Stomach smooth muscle (tissue), 2 donors: ENCODE results near the gene GSG1L.

Experiments
- H3K27ac ChIP-seq: one replicate; pipeline ENCODE4 v1.7.0; 2013; ENCODE audit warnings: mild to moderate bottlenecking, low read length, inconsistent platforms
- H3K27me3 ChIP-seq, 2 donors: one replicate each; pipeline ENCODE4 v1.7.0; 2013; ENCODE audit warnings: low read length in 2 of 2; ENCODE audit not compliant: insufficient read depth in 2 of 2, control insufficient read depth in 1 of 2
- H3K36me3 ChIP-seq, 2 donors: one replicate each; pipeline ENCODE4 v1.7.0; 2013; ENCODE audit warnings: low read length in 2 of 2; ENCODE audit not compliant: control insufficient read depth in 2 of 2, insufficient read depth in 2 of 2
- H3K4me1 ChIP-seq: one replicate; pipeline ENCODE4 v1.7.0; 2013; ENCODE audit warnings: low read length; ENCODE audit not compliant: control insufficient read depth, insufficient read depth
- H3K4me3 ChIP-seq, 2 donors: one replicate each; pipeline ENCODE4 v1.7.0; 2013; ENCODE audit warnings: low read length in 2 of 2
- H3K9ac ChIP-seq, 2 donors: one replicate each; pipeline ENCODE4 v1.7.0; 2013; ENCODE audit warnings: low read length in 2 of 2, mild to moderate bottlenecking in 1 of 2
- H3K9me3 ChIP-seq, 2 donors: one replicate each; pipeline ENCODE4 v1.7.0; 2013; ENCODE audit warnings: low read length in 2 of 2; ENCODE audit not compliant: control insufficient read depth in 2 of 2
- donor health status: healthy.
- donor health status: Pancreatic carcinoma.

Gene GSG1L

GRCh38 chr16:28103516-28104170, 40.1 kb upstream of the GSG1L start:
- no peak overlapping the region for H3K9ac ChIP-seq
- H3K36me3 ChIP-seq, result peaks cover 77 to 78% of the 10 kb centered on the region in 2 donors
- no peaks in the 10 kb centered on the region for H3K4me1 ChIP-seq
- H3K4me3 ChIP-seq, result no peak overlapping the region
- no peak overlapping the region for H3K27ac ChIP-seq
- no peaks in the 10 kb centered on the region for H3K9me3 ChIP-seq
- H3K27me3 ChIP-seq, result no peaks in the 10 kb centered on the region

DNA sequence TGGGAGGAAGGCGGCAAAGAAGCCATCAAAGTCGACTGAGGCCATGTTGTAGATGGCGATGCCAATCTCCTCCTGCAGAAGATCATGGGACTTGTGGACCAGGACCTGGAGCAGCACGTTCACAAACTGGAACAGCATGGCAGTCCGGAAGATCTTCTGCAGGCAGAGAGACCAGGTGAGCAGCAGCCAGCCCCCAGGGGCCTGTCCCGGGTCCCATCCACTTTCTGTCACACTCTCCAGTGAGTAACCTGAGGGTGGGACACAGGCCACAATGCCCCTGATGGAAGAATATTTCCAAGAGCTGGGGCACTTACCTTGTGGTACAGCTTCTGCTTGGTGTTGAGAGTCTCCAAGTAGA, 38.0 kb upstream of the GSG1L start:
- Histone ChIP-seq H3K27ac (no peak overlapping the region), H3K4me1 (no peaks in the 10 kb centered on the region), H3K36me3 (peaks cover 56 to 75% of the 10 kb centered on the region in 2 donors), H3K9me3 (no peaks in the 10 kb centered on the region), H3K4me3 (no peak overlapping the region), H3K9ac (no peak overlapping the region), H3K27me3 (no peaks in the 10 kb centered on the region)

DNA sequence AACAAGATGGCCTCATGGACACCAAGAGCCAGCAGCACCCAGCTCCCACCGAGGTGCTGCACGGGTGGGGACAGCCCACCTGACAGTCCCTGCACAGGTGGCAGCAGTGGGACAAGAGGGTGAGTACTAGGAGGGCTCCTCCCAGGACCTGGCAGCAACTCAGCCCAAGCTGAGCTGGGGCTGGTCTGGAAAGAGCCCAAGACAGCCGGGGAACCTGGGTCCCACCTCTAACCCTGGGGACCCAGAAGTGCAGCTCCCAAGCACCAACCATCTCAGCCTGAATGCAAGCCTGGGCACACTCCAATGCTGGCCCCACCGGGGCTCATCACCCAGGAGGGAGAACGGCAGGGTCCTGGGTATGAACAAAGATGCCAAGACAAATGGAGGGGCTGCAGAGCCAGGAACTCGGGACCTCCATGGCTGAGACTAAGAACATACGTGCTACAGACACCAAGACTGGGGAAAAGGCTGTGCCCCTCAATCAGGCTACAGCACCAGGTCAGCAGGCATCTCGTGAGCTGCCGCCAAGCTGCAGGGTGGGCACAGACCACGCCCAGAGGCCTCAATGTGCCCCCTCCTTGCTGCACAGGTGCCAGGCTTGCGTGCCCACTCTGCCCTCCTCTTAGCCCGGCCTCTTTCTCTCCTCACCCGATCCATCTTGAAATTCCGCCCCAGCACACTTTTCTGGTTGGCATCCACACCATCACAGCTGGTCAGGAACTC, 37.5 kb upstream of the GSG1L start:
- H3K9ac ChIP-seq, result no peak overlapping the region
- peaks cover 50 to 70% of the 10 kb centered on the region in 2 donors for H3K36me3 ChIP-seq
- H3K27ac ChIP-seq, result no peak overlapping the region
- no peak overlapping the region for H3K4me3 ChIP-seq
- H3K4me1 ChIP-seq, result no peaks in the 10 kb centered on the region
- no peaks in the 10 kb centered on the region for H3K9me3 ChIP-seq
- no peaks in the 10 kb centered on the region for H3K27me3 ChIP-seq

DNA sequence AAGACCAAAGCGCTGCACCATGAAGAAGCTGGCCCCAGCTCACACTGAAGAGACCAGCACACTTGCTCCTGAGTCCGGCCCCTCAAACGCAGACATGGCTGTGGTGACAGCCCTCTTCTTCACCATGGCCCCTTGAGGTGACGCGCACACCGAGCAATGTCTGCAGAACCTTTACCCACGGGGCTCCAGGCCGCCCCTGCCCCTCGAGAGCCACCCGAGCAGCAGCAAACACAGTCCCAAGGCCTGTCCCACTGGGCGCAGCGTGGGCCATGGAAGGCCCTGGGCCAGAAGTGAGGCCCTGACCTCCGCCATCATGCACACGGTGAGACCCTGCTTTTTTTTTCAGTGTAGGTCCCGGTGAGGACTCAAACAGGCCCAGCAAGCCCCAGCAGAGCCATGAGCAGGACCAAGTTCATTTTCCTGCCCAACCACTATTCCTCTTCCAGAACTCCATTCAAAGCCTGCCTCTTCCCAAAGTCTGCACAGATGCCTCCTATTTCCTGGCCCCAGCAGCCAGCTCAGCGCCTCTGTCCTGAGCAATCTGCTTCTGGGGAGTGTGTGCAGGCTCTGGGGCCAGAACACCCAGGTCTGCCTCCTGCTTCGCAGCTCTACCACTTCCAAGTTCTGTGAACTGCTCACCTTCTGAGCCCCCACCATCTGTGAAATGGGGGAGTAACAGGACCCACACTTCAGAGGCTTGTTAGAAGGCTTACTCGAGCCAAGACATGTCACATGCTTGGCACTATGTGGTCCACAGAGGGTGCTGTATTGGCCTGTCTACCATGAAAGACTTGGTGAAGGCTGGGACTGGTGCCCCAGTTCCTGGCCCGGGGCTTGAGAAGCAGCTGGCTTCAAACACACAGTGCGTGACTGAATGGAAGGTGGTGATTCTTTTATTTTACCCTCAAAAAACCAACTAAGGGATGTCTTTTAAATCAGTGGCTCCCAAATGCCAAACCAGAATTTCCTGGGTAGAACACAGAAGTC, 35.7 kb upstream of the GSG1L start:
- Histone ChIP-seq H3K36me3 (peaks cover 33 to 54% of the 10 kb centered on the region in 2 donors), H3K4me3 (no peak overlapping the region), H3K9me3 (no peaks in the 10 kb centered on the region), H3K4me1 (no peaks in the 10 kb centered on the region), H3K9ac (no peak overlapping the region), H3K27me3 (no peaks in the 10 kb centered on the region), H3K27ac (no peak overlapping the region)

DNA sequence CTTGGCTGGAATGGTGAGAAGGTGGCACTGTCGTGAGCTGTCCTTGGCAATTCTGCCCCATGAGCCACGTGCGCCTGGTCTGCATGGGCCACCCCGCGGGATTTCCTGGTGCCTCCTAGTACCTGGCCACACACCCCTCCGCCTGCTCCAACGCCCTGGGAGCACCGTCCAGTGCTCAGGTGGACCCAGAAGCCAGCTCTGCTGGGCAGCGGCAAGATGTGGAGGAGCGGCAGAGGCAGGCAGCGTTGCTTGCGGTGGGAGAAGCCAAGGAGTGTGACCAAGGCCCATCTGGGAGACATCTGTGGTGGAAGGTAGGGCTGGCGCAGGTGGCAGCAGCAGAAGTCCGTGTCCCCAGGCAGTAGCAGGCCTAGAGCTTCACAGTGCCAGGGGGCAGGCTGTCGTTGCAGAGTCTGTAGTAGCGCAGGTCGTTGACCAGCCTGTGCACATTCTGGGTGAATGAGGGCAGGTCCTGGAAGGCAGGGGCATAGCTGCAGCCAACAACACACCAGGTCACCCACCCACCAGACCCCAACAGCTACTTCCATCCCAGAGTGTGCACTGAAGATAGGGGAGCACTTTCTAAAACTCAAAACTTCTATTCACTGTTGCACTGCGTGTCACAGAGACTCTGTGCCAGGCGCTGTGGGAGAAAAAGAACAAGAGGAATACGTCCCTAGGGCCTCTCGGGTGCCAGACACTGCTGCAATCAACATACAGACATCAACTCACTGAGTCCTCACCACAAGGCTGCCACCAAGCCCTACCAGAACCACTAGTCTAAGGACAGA, 34.9 kb upstream of the GSG1L start:
- Histone ChIP-seq H3K36me3 (peaks cover 24 to 45% of the 10 kb centered on the region in 2 donors), H3K27ac (no peak overlapping the region)

DNA sequence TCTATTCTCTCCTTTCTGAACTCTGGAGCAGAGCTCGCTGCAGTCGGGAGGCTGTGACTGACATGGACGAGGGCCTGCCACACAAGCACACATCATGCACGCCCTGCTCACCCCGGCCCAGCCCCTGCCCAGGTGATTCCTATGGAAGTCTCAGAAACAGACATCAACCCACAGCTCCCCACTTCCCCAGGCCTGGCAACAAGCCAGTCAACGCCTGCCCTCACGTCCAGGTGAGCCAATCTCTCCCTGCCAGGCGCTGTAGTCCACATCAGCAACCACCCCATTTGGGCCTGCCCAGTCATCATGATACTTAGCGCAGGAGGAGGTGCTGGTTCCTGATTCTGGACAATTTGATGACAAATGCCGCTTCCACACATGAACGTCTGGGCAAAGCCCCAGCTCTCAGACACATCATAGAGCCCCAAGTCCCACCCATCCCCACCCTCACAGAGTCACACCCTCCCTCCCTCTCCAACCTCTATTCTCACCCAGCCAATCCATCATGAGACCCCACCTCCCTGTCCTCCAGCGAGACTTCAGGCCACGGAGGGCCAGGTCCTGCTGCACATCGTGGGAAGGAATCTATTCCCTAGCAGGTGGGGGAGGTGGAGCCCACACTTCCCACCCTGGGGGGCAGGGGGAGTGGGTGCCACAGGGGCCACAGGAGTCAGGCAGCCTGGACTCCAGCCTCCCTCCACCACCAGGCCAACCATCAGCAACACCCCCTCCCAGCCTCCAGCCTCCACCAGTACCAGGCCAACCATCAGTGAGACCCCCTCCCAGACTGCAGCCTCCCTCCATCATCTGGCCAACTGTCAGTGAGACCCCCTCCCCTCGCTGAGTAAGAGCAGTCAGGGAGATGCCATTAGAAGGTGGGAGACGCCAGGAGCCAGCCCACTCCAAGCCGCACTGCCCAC, 33.7 kb upstream of the GSG1L start:
- no peak overlapping the region for H3K27ac ChIP-seq
- no peaks in the 10 kb centered on the region for H3K27me3 ChIP-seq
- H3K9me3 ChIP-seq, result no peaks in the 10 kb centered on the region
- H3K4me1 ChIP-seq, result no peaks in the 10 kb centered on the region
- H3K4me3 ChIP-seq, result no peak overlapping the region
- H3K36me3 ChIP-seq, result peaks cover 21 to 35% of the 10 kb centered on the region in 2 donors
- no peak overlapping the region for H3K9ac ChIP-seq

More for the DNA sequence above, 34.9 kb upstream of the GSG1L start:
- no peaks in the 10 kb centered on the region for H3K27me3 ChIP-seq
- H3K9me3 ChIP-seq, result no peaks in the 10 kb centered on the region
- no peak overlapping the region for H3K4me3 ChIP-seq
- H3K4me1 ChIP-seq, result no peaks in the 10 kb centered on the region
- H3K9ac ChIP-seq, result no peak overlapping the region

DNA sequence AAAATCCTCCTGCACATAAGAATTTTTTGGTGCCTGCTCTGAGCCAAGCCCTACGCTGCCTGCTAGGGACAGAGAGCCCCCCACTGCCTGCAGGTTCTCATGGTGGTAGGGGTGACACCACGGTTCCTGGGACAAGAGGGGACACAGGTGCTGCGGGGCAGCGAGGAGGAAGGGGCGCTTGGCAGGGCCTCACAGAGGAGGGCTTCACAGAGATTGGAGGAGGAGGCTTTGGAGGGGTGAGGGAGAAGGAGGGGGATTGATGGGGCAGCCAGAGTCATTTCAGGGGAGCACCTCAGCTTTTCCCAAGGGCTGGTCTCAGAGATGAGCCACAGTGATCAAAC, 29.8 kb upstream of the GSG1L start:
- peaks cover 0 to 14% of the 10 kb centered on the region in 2 donors for H3K36me3 ChIP-seq
- H3K4me3 ChIP-seq, result no peak overlapping the region
- no peaks in the 10 kb centered on the region for H3K9me3 ChIP-seq
- H3K9ac ChIP-seq, result no peak overlapping the region
- H3K4me1 ChIP-seq, result no peaks in the 10 kb centered on the region
- H3K27ac ChIP-seq, result no peak overlapping the region
- no peaks in the 10 kb centered on the region for H3K27me3 ChIP-seq

GRCh38 chr16:28092721-28093384, 29.3 kb upstream of the GSG1L start:
- Histone ChIP-seq H3K9ac (no peak overlapping the region), H3K4me1 (no peaks in the 10 kb centered on the region), H3K4me3 (no peak overlapping the region), H3K27ac (no peak overlapping the region), H3K36me3 (peaks cover 0 to 9% of the 10 kb centered on the region in 2 donors), H3K9me3 (no peaks in the 10 kb centered on the region), H3K27me3 (no peaks in the 10 kb centered on the region)

GRCh38 chr16:28091656-28092055, 28.1 kb upstream of the GSG1L start:
- Histone ChIP-seq H3K27me3 (no peaks in the 10 kb centered on the region), H3K27ac (no peak overlapping the region), H3K9ac (no peak overlapping the region), H3K4me3 (no peak overlapping the region), H3K4me1 (no peaks in the 10 kb centered on the region), H3K36me3 (peaks cover 0 to 1% of the 10 kb centered on the region in 2 donors), H3K9me3 (no peaks in the 10 kb centered on the region)
